ENCODE data around the gene MPPED1. TPM values are rescaled to one million over a fixed set of nuclear protein-coding genes. Genes with fewer than 3 reads are reported as not detected.

Gene MPPED1
- total and polyA plus RNA-seq, 2 donors (not counting 3 experiments of a cell fraction or from before 2014, with no cell fraction given) = not detected

DNA sequence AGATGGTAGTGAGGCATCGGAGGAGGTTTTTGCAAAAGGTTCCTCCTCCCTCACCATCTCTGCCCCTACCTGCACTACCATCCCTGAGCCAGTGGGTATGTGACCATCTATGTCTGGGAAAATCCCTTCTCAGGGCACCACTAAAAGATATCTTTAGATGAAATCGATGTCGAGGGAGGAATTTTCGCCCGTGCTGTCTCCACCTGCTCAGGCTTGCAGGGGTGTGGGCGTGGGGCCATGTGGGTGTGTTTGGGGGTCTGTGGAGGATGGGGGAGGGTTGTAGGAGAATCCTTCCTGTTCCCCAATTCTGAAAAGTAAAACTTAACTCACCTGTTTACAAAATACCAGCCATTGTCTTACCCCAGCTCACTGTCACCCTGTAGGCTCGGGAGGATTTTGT lies 12.4 kb downstream of the MPPED1 start:
- Histone ChIP-seq H3K27ac (ENCODE audit: insufficient read depth, low read depth, low read length) (no peak overlapping the region), H2AFZ (ENCODE audit: low read depth, low read length) (no peak overlapping the region), H3K9me3 (replicated peaks; ENCODE audit: control insufficient read depth, insufficient read depth, low read length) (no peaks in the 10 kb centered on the region), H3K9me1 (replicated peaks; ENCODE audit: control insufficient read depth, extremely low read depth, insufficient read depth, low read length) (no peaks in the 10 kb centered on the region), H3K36me3 (ENCODE audit: control insufficient read depth in 2 of 2, extremely low read depth in 1 of 2, insufficient read depth in 2 of 2, low read length in 2 of 2) (no peaks in the 10 kb centered on the region), H4K20me1 (replicated peaks; ENCODE audit: control insufficient read depth, extremely low read depth, insufficient read depth, low read length) (no peaks in the 10 kb centered on the region), H3K27me3 (ENCODE audit: control insufficient read depth in 2 of 2, insufficient read depth in 2 of 2, low read length in 2 of 2) (no peaks in the 10 kb centered on the region), H3K4me3 (replicated peaks in 1 of 3; ENCODE audit: insufficient read depth in 1 of 3, low read depth in 1 of 3, low read length in 3 of 3) (no peak overlapping the region), H3K79me2 (ENCODE audit: control insufficient read depth, insufficient read depth, low read length) (no peaks in the 10 kb centered on the region), H3K9ac (replicated peaks; ENCODE audit: extremely low read depth, insufficient read depth, low read length) (no peak overlapping the region), H3K4me1 (ENCODE audit: control insufficient read depth, extremely low read depth, insufficient read depth, low read length) (no peaks in the 10 kb centered on the region), H3K4me2 (ENCODE audit: insufficient read depth, low read length) (no peak overlapping the region)
- intact Hi-C loops (cut with micrococcal nuclease) (no loop called here), dilution Hi-C loops (cut with MboI; ENCODE audit: extremely low pct_ligation_motif_present, low sequenced_read_pairs) (no loop called here)
- FAIRE-seq (no peak), DNase-seq (ENCODE audit: low read depth, low spot score) (no peak)
- CTCF ChIA-PET = no interaction called here
- TF ChIP-seq EZH2 (IDR thresholded peaks at IDR 0.05; ENCODE audit: borderline replicate concordance, low read depth, low read length, severe bottlenecking) = no peak
- BruUV-seq (replicated peaks) = no TSS peak
- POLR2A ChIA-PET = no interaction called here

DNA sequence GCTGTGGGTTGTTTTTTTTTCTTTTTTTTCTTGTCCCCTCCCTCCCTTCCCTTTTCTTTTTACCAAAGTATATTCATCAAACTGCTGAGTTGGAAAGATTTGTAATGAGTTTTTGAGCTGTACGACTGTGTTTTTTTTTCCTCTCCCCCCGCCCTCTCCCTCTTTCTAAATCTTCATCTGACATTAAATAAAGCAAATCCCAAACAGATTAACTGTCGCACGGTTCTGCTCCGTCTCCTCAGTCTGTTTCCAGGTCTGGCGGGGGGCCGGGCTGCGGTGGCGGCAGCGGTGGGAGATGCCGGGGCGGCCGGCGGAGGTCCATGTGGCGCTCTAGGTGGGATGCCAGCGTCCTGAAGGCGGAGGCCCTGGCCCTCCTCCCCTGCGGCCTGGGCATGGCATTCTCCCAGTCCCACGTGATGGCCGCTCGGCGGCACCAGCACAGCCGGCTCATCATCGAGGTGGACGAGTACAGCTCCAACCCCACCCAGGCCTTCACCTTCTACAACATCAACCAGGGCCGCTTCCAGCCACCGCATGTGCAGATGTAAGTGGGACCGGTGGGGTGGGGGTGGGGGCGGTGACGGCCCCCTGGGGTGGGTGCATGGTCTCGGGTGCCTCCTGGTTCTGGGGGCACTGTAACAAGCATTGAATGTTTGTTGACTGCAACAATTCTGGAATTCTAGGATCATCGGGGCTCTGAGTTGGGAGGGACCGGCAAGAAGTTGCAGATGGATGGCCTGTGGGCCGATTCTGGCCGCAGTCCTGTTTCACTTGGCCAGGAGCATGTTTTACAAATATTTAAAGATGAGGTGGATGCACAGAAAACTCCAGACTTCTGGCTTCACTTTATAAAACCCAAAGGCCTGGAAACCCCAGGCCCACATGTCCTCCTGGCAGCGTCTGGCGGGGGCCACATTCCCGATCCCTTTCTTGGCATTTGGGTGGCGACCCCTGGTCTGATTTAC lies 13.1 kb downstream of the MPPED1 start:
- Histone ChIP-seq H3K36me3 (ENCODE audit: control insufficient read depth in 2 of 2, extremely low read depth in 1 of 2, insufficient read depth in 2 of 2, low read length in 2 of 2) (no peaks in the 10 kb centered on the region), H3K9me1 (replicated peaks; ENCODE audit: control insufficient read depth, extremely low read depth, insufficient read depth, low read length) (no peaks in the 10 kb centered on the region), H3K9me3 (replicated peaks; ENCODE audit: control insufficient read depth, insufficient read depth, low read length) (no peaks in the 10 kb centered on the region), H3K27me3 (ENCODE audit: control insufficient read depth in 2 of 2, insufficient read depth in 2 of 2, low read length in 2 of 2) (no peaks in the 10 kb centered on the region), H3K27ac (ENCODE audit: insufficient read depth, low read depth, low read length) (no peak overlapping the region), H3K4me1 (ENCODE audit: control insufficient read depth, extremely low read depth, insufficient read depth, low read length) (no peaks in the 10 kb centered on the region), H3K79me2 (ENCODE audit: control insufficient read depth, insufficient read depth, low read length) (no peaks in the 10 kb centered on the region), H4K20me1 (replicated peaks; ENCODE audit: control insufficient read depth, extremely low read depth, insufficient read depth, low read length) (no peaks in the 10 kb centered on the region), H3K4me2 (ENCODE audit: insufficient read depth, low read length) (no peak overlapping the region), H3K9ac (replicated peaks; ENCODE audit: extremely low read depth, insufficient read depth, low read length) (no peak overlapping the region), H2AFZ (ENCODE audit: low read depth, low read length) (no peak overlapping the region), H3K4me3 (replicated peaks in 1 of 3; ENCODE audit: insufficient read depth in 1 of 3, low read depth in 1 of 3, low read length in 3 of 3) (no peak overlapping the region)
- POLR2A ChIA-PET = no interaction called here
- intact Hi-C loops (cut with micrococcal nuclease) = no loop called here
- BruUV-seq (replicated peaks) = no TSS peak
- CTCF ChIA-PET = no interaction called here
- TF ChIP-seq MYC (IDR thresholded peaks at IDR 0.05; ENCODE audit: low read depth, low read length) (no peak), GATA2 (IDR thresholded peaks at IDR 0.05; ENCODE audit: insufficient read depth, insufficient read length, low read depth, low read length) (no peak), FOS (IDR thresholded peaks at IDR 0.05; ENCODE audit: borderline replicate concordance, insufficient read depth, low read length) (no peak), JUN (IDR thresholded peaks at IDR 0.05; ENCODE audit: borderline replicate concordance, insufficient read depth, insufficient read length, low read depth) (no peak), MAX (IDR thresholded peaks at IDR 0.05; ENCODE audit: insufficient read depth, insufficient read length) (no peak), POLR2A (IDR thresholded peaks at IDR 0.05; ENCODE audit: low read depth, low read length) (no peak), POLR2AphosphoS5 (IDR thresholded peaks at IDR 0.05; ENCODE audit: insufficient read depth, low read depth, low read length) (no peak), EZH2 (IDR thresholded peaks at IDR 0.05; ENCODE audit: borderline replicate concordance, low read depth, low read length, severe bottlenecking) (no peak)
- TF ChIP-seq, protein P1, sequence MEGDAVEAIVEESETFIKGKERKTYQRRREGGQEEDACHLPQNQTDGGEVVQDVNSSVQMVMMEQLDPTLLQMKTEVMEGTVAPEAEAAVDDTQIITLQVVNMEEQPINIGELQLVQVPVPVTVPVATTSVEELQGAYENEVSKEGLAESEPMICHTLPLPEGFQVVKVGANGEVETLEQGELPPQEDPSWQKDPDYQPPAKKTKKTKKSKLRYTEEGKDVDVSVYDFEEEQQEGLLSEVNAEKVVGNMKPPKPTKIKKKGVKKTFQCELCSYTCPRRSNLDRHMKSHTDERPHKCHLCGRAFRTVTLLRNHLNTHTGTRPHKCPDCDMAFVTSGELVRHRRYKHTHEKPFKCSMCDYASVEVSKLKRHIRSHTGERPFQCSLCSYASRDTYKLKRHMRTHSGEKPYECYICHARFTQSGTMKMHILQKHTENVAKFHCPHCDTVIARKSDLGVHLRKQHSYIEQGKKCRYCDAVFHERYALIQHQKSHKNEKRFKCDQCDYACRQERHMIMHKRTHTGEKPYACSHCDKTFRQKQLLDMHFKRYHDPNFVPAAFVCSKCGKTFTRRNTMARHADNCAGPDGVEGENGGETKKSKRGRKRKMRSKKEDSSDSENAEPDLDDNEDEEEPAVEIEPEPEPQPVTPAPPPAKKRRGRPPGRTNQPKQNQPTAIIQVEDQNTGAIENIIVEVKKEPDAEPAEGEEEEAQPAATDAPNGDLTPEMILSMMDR (IDR thresholded peaks at IDR 0.05; ENCODE audit: extremely low read depth in 1 of 2, insufficient read depth in 1 of 2, low read depth in 1 of 2, low read length in 2 of 2) = no peak
- FAIRE-seq = no peak
- DNase-seq (ENCODE audit: low read depth, low spot score) = no peak
- dilution Hi-C loops (cut with MboI; ENCODE audit: extremely low pct_ligation_motif_present, low sequenced_read_pairs) = no loop called here
